Ovary (tissue), 9 donors: ENCODE measurements around the gene MEGF6. TPM values are rescaled to one million over a fixed set of nuclear protein-coding genes. Genes with fewer than 3 reads are reported as not detected.

Experiments
- DNase-seq, 5 donors: peaks; one replicate each; pipeline ENCODE4 v3.0.0-alpha.2; 2019 to 2020
- H3K27ac ChIP-seq, 2 donors: fragments of 200-600 bp; one replicate each; pipeline versions ENCODE4 v1.5.1 to v1.8.0; 2019 to 2022
- H3K27me3 ChIP-seq: fragments of 200-600 bp; one replicate; pipeline ENCODE4 v1.8.0; 2022
- H3K36me3 ChIP-seq: fragments of 200-600 bp; sonication (generic); one replicate; pipeline ENCODE4 v1.5.1; 2019
- H3K4me1 ChIP-seq: one replicate; pipeline ENCODE4 v1.8.1; 2013; ENCODE audit warnings: mild to moderate bottlenecking, moderate library complexity; ENCODE audit not compliant: insufficient read depth
- H3K4me3 ChIP-seq: fragments of 200-600 bp; sonication (generic); one replicate; pipeline ENCODE4 v1.5.1; 2017
- H3K9me3 ChIP-seq, 2 donors: fragments of 200-600 bp in 1 of 2; sonication (generic) in 1 of 2; one replicate each; pipeline versions ENCODE4 v1.5.1 to v1.8.1; 2013 to 2019; ENCODE audit warnings: mild to moderate bottlenecking in 1 of 2, moderate library complexity in 1 of 2
- CTCF ChIP-seq, 3 donors: fragments of 450-650 bp in 2 of 3; fragments of 200-600 bp in 1 of 3; IDR thresholded peaks; one replicate each; pipeline versions ENCODE4 v1.5.1 to v1.8.0; 2016 to 2022; ENCODE audit warnings: antibody characterized with exemption in 3 of 3, mild to moderate bottlenecking in 1 of 3
- EP300 ChIP-seq: sonication (generic); formaldehyde crosslinking; IDR thresholded peaks from one replicate; pipeline ENCODE4 v1.6.1; 2017; ENCODE audit warnings: antibody characterized with exemption
- POLR2A ChIP-seq: fragments of 450-650 bp; IDR thresholded peaks from one replicate; pipeline ENCODE4 v1.6.1; 2017; ENCODE audit warnings: antibody characterized with exemption, mild to moderate bottlenecking, moderate library complexity
- WGBS, 3 donors: extraction: QIAGEN DNeasy Blood & Tissue Kit in 1 of 3; methylation state at CpG; one replicate each; pipeline versions ENCODE4 v1.1.5 to v1.1.7; 2013 to 2017; 5-methylcytosine and 5-hydroxymethylcytosine counted together
- intact Hi-C, 4 donors: fragments of 100-400 bp; cut with DNase I; formaldehyde crosslinking; loops; one replicate each; pipeline versions ENCODE4 v1.11.0 to v1.15.1; 2022 to 2023
- polyA plus RNA-seq, 2 donors: library from polyadenylated mRNA; stranded (reverse); fragments of 200-250 nt in 1 of 2; fragments of 350-450 nt in 1 of 2; fragmentation: Illumina TruSeq in 1 of 2; extraction: RNeasy Lipid Tissue Mini Kit (QIAGEN cat#74804) in 1 of 2; gene quantifications; one replicate each; pipeline ENCODE4 v1.2.3, GENCODE V29; 2013 to 2014
- total RNA-seq, 7 donors: library from RNA; depleted of rRNA in 2 of 7; stranded (reverse); fragments of >200 nt in 2 of 7; fragmentation: NEBNext Ultra II Directional in 3 of 7; extraction: Animal tissue kit (Norgen Biotek cat#: 25700) in 3 of 7; gene quantifications; one replicate each; pipeline versions ENCODE4 v1.1.0 to v1.2.4, GENCODE V29; 2016 to 2023
- donor health status: DM: no; HTN: no; CAD: no; lungs with moderate emphysema.
- donor health status: DM: no; HTN: no; CAD: no.
- donor health status: Bipolar disorder and iron deficiency.
- donor health status: DM: yes; HTN: yes; CAD: no.
- donor health status: DM: no; HTN: no; CAD: no.
- donor health status: DM: yes; HTN: yes; CAD: no.

The MEGF6 gene
- total and polyA plus RNA-seq, 9 donors = 0.10 to 117 (median 12.5) TPM

GRCh38 chr1:3609016-3609768 is 2.1 kb downstream of the MEGF6 start:
- peaks cover 6% of the 10 kb centered on the region for H3K4me1 ChIP-seq
- intact Hi-C loops = no loop called here
- 81 to 83% (median 83%) methylated on average over 22 of the region's 22 CpGs for WGBS, 3 donors
- no peaks in the 10 kb centered on the region for H3K36me3 ChIP-seq
- H3K27me3 ChIP-seq = no peaks in the 10 kb centered on the region
- H3K27ac ChIP-seq = no peak overlapping the region
- H3K9me3 ChIP-seq = no peaks in the 10 kb centered on the region
- H3K4me3 ChIP-seq = no peak overlapping the region
- TF ChIP-seq POLR2A (no peak), CTCF (IDR thresholded peaks at IDR 0.05) (no peak), EP300 (no peak)
- no peak for DNase-seq

- Histone ChIP-seq H3K27ac (no peak overlapping the region), H3K9me3 (no peaks in the 10 kb centered on the region), H3K4me3 (no peak overlapping the region), H3K36me3 (no peaks in the 10 kb centered on the region), H3K4me1 (peaks cover 4% of the 10 kb centered on the region), H3K27me3 (no peaks in the 10 kb centered on the region)
- WGBS, 3 donors = 90 to 95% (median 91%) methylated on average over 7 of the region's 7 CpGs
- intact Hi-C loops = no loop called here
- TF ChIP-seq EP300 = no peak
- no peak for TF ChIP-seq POLR2A
- no peak for TF ChIP-seq CTCF (IDR thresholded peaks at IDR 0.05)
- no peak for DNase-seq
These were observed 3.2 kb downstream of the MEGF6 start for GRCh38 chr1:3608154-3608553.

GRCh38 chr1:3607703-3608065 is 3.6 kb downstream of the MEGF6 start:
- H3K9me3 ChIP-seq = no peaks in the 10 kb centered on the region
- peaks cover 4% of the 10 kb centered on the region for H3K4me1 ChIP-seq
- DNase-seq = no peak
- no peak overlapping the region for H3K27ac ChIP-seq
- TF ChIP-seq CTCF (IDR thresholded peaks at IDR 0.05) (no peak), POLR2A (no peak), EP300 (no peak)
- H3K4me3 ChIP-seq = no peak overlapping the region
- no peaks in the 10 kb centered on the region for H3K27me3 ChIP-seq
- intact Hi-C loops = no loop called here
- 70 to 82% (median 76%) methylated on average over 18 of the region's 18 CpGs for WGBS, 3 donors
- no peaks in the 10 kb centered on the region for H3K36me3 ChIP-seq

GRCh38 chr1:3606779-3607702 is 4.3 kb downstream of the MEGF6 start:
- no peak overlapping the region for H3K4me3 ChIP-seq
- H3K9me3 ChIP-seq = no peaks in the 10 kb centered on the region
- no peaks in the 10 kb centered on the region for H3K36me3 ChIP-seq
- no peaks in the 10 kb centered on the region for H3K27me3 ChIP-seq
- 83 to 86% (median 84%) methylated on average over 23 of the region's 23 CpGs for WGBS, 3 donors
- H3K27ac ChIP-seq = no peak overlapping the region
- no peak for TF ChIP-seq POLR2A
- TF ChIP-seq EP300 = no peak
- no peak for TF ChIP-seq CTCF (IDR thresholded peaks at IDR 0.05)
- intact Hi-C loops = no loop called here
- DNase-seq = no peak
- peaks cover 4% of the 10 kb centered on the region for H3K4me1 ChIP-seq
